GM12874 (cell line): ENCODE data around the gene SPHK2.

Source experiments
- CTCF ChIP-seq: IDR thresholded peaks from 2 replicates; pipeline ENCODE4 v1.5.1; 2011; ENCODE audit warnings: low read depth, mild to moderate bottlenecking, control low read depth, low read length, moderate library complexity; ENCODE audit not compliant: insufficient read depth

SPHK2 gene

DNA sequence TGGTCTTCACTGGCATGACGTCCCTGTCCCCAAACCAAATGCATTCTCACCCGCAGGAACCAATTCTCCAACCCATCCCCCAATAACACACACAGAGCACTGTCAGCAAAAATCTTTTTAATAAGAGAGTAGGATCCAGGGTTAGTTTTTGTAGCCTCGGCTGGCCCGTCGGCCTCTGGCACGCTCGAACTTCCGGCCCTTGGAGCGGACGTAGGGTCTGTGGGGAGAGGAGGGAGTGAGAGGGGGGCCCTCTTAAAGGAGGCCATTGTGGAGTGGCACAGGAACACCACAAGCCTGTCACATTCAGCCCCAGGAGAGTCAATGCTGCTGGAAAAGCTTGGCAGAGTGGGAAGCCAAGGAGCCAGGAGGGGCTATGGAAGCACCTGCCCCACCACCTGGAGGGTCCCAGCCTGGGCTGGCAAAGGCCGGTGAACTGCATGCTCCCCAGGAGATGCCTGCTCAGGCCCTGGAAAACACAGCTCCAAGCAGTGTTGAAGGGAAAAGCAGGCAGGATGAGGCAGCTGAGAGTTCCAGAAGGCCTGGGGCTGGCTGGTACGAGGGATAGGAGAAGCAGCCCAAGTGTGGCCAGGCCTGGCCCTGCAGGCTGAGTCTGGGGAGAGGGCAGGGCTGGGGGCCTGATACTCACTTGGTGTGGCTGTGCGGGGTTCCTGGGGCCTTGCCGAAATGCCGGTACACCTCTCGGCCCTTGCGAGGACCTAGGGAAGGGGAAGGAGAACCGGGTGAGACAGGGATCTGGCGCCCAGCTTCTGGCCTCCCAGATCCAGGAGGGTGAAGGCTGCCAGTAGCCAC lies 3.9 kb upstream of the SPHK2 start:
- TF ChIP-seq CTCF: no peak

- TF ChIP-seq CTCF: no peak
Observed at GRCh38 chr19:48616041-48616436, 3.3 kb upstream of the SPHK2 start.

DNA sequence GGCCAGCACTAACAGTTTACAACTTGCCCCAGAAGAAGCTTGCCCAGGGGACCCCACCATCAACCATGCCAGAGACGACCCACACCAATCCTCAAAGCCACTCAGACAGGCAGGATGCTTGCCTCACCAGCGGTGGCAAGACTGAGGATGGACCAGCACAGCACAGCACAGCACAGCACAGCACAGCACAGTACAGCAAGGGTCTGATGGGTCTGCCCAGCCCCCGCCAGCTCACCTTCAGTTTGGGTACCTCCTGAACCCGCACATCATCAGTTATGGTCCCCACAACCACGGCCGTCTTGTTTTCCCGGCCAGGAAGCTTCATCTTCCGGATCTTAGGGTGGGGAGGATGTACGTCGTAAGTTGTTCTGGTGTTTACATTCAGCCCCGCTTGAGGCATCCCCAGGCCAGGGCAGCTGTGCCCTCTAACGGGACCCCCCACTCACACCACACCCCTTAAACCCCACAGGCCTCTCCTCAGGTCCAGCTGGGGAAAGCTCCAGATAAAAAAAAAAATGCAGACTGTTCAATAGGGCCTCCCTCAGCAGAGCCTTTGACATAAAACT lies 2.7 kb upstream of the SPHK2 start:
- no peak for TF ChIP-seq CTCF

- TF ChIP-seq CTCF: no peak
Observed at GRCh38 chr19:48617146-48617937, 2.0 kb upstream of the SPHK2 start.

DNA sequence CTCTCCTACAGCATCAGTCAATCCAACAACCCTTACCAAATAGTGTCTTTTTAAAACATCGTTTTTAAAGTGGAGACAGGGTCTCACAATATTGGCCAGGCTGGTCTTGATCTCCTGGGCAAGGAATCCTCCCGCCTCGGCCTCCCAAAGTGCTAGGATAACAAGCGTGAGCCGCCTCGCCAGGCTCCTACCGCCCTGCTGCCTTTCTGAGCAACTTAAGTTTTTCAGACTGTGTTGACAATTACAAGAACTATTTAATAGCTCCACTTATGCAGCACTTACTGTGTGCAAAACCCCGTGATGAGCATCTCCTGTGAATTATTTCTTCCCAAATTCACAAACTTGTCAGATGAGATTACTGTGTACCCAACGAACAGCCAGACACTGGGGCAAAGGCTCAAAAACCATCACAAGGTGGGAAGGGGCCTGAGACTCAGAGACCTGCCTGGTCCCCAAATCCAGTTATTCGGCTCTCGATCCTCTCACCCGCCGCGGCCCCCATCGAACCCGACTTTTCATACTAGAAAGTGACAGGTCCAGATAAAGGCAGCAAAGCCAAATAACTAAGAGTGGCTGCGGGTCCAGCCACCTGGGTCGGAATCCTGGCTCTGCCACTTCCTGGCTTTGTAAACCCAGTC lies 909 bp upstream of the SPHK2 start:
- no peak for TF ChIP-seq CTCF

- no peak for TF ChIP-seq CTCF
Observed at GRCh38 chr19:48619692-48620585, 633 bp downstream of the SPHK2 start.
